Body of pancreas (tissue), 4 donors: ENCODE measurements around the gene TXNDC16.

Experiments
- CTCF ChIP-seq, 7 experiments: fragments of 450-650 bp in 4 of 7; fragments of 200-600 bp in 3 of 7; sonication (generic) in 3 of 7; IDR thresholded peaks; one replicate each; pipeline ENCODE4 v1.5.1; 2016 to 2019; ENCODE audit warnings: antibody characterized with exemption in 7 of 7
- POLR2A ChIP-seq, 3 donors: fragments of 450-650 bp; IDR thresholded peaks; one replicate each; pipeline ENCODE4 v1.6.1; 2016; ENCODE audit warnings: antibody characterized with exemption in 3 of 3, mild to moderate bottlenecking in 2 of 3

GRCh38 chr14:52563120-52563519 is 10.8 kb upstream of the TXNDC16 start:
- TF ChIP-seq CTCF (IDR thresholded peaks at IDR 0.05) (no peak), POLR2A (IDR thresholded peaks at IDR 0.05) (no peak)
